UCSD-AML1 (cell line): Measurements from ENCODE around the gene DLG5.

Experiments
- DNase-seq: peaks from one replicate; lab custom pipeline; 2025; ENCODE audit not compliant: unreplicated experiment; lab: John Stamatoyannopoulos, UW

The DLG5 gene

GRCh38 chr10:77896058-77896457 lies 30.5 kb downstream of the DLG5 start:
- DNase-seq: no peak

- no peak for DNase-seq
These were observed 32.5 kb downstream of the DLG5 start for GRCh38 chr10:77894058-77894457.

DNA sequence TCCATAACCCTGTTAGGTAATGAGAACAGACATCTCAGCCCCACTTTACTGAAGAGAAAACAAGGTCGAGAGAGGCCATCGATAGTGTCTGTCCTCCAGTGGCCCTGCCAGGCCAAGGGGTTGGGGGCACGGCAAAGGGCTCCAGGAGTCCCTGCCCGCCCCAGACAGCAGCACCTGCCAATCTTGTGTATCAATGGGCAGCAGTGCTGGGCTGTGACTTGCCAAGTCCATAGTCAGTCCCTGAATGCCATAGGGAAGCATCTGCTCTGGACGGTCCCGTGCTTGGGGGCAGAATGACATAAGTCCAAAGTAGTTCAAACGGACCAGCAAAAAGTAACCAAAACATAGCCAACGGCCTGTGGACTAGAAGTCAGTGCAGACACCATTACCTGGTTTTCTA lies 33.2 kb downstream of the DLG5 start:
- no peak for DNase-seq

- DNase-seq: no peak
These were observed 33.8 kb downstream of the DLG5 start for GRCh38 chr10:77892761-77893160.

GRCh38 chr10:77892021-77892739 lies 34.4 kb downstream of the DLG5 start:
- DNase-seq: no peak

GRCh38 chr10:77890097-77890496 lies 36.5 kb downstream of the DLG5 start:
- no peak for DNase-seq

- no peak for DNase-seq
These were observed 37.2 kb downstream of the DLG5 start for GRCh38 chr10:77889277-77889903.

DNA sequence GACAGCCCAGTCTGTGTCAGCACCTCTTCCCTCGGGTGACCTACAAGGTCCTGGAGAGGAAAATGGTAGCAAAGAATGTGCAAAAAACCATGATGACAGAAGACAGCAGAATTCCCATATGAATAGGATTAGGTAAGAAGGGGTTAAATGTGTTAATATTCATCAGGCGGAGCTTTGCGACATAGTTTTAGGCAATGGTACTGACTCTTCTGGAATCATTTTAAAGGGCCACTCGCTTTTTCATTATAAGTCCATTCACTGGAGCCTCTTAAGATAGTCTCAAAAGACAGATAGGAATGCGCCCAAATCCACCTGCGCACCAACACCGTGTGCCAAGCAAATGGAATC lies 38.2 kb downstream of the DLG5 start:
- DNase-seq: no peak

- no peak for DNase-seq
These were observed 38.8 kb downstream of the DLG5 start for GRCh38 chr10:77887631-77888355.

DNA sequence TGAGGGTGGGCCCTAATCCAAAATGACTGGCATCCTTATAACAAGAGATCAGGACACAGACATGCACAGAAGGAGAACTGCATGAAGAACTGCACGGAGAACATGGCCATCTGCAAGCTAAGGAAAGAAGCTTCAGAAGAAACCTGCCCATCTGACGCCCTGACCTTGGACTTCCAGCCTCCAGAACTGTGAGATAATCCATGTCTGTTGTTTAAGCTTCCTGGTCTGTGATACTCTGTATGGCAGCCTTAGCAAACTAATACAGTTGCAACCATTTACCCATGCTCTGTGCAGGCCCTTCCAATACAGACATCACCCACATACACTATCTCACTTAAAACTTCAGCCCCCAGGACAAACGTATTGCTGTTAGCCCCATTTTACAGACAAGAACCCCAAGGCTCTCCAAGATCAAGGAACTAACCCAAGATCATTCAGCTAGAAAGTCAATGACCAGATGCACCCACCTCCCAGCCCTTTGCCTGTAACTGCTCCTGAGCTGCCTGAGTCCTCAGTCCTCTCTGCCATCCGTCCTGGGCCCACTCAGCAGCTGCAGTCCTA lies 39.7 kb downstream of the DLG5 start:
- DNase-seq: no peak

DNA sequence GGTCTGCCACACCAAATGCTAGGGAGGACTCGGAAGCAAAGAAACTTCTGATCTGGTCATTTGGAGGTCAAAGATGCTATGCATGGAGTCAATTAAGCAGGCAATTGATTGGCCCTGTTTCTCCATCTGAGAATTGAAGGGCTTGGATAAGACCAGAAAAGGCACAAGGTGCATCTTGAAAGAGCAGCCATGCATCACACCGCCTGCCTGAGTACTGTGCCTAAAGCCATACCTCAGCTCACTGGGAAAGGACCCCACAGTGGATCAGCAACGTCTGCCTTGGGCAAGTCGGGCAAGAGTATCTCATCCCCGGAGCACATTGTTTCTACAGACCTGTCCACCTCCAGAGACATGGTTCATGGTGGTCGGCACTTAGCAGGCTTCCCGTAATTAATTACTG lies 42.4 kb downstream of the DLG5 start:
- no peak for DNase-seq

- no peak for DNase-seq
These were observed 44.9 kb downstream of the DLG5 start for GRCh38 chr10:77881636-77882035.

- DNase-seq: no peak
These were observed 45.3 kb downstream of the DLG5 start for GRCh38 chr10:77881222-77881621.

- DNase-seq: no peak
These were observed 46.8 kb downstream of the DLG5 start for GRCh38 chr10:77879710-77880109.

GRCh38 chr10:77879065-77879464 lies 47.5 kb downstream of the DLG5 start:
- DNase-seq: no peak

- peak; percentile 82 for DNase-seq
These were observed 48.9 kb downstream of the DLG5 start for GRCh38 chr10:77877441-77878344.

DNA sequence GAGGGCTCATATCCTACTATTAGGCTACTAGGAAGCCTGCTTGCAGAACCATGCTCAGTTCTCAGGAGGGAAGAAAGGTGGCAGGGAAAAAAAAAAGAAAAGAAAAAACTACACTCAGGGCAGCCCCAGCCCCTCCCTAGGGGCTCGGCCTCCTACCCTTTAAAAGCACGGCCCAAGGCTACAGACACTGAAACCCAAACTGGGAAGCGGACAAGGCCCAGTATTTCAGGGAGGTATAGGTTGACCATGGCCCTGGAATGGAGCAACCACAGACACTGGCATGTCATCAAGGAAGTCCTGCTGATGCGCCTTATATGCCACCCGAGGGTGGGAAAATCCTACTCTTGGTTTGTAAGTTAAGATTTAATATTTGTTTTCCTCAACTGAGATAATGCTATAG lies 50.8 kb downstream of the DLG5 start:
- DNase-seq: no peak

DNA sequence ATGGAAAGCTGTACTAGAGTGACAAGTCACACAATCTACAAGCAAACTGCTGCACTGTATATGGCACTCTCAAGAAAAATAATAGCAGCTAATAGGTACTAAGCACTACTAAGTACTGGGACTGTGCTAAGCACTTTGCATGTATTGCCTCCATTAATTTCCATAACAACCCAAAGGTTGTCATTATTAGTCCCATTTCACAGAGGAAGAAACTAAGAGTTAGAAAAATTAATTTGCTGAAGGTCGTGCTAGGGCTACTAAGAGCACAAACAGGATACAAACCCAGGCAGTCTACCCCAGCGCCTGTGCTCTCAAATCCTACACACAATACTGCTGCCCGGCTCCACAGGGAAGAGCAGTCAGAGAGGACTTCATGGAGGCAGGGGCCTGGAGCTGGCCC lies 51.7 kb downstream of the DLG5 start:
- DNase-seq: no peak

- peak; percentile 74 for DNase-seq
These were observed 52.8 kb downstream of the DLG5 start for GRCh38 chr10:77873536-77874380.

DNA sequence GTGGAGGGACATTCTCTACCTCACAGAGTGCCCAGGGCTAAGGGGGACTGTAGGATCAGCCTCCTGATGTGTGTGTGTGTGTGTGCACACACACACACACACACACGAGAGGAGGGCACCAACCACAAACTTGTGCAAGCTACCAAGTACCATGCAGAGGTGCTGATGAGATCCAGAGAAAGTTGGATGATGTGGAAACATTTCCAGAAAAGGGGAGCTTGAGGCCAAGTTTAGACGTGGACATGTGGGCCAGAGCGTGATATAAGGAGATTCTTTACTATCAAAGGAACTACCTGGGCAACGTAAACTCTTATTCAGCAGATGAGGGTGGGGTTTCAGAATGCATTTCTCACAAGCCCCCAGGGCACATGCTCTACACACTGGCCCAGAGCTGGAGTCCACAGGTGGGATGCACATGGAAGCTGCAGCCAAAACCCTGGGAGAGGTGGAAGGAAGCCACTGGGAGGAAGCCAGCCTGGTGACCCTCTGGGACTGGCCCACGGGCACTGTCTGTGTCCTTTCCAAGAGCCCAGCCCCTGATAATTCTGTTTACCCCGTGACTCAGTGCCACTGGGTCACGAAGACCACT lies 53.5 kb downstream of the DLG5 start:
- no peak for DNase-seq
